Measurements from ENCODE around the gene SPEG. TPM values are rescaled to one million over a fixed set of nuclear protein-coding genes. Genes with fewer than 3 reads are reported as not detected.
A peak's percentile ranks its signal among the peaks of the same experiment; 100 is the strongest.

The SPEG gene
- total and polyA plus RNA-seq, 4 experiments from 2014 or later = 0.15 to 9.0 (median 4.5) TPM

DNA sequence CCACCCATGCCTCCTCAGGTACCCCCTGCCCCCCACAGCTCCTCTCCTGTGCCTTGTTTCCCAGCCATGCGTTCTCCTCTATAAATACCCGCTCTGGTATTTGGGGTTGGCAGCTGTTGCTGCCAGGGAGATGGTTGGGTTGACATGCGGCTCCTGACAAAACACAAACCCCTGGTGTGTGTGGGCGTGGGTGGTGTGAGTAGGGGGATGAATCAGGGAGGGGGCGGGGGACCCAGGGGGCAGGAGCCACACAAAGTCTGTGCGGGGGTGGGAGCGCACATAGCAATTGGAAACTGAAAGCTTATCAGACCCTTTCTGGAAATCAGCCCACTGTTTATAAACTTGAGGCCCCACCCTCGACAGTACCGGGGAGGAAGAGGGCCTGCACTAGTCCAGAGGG, 17.3 kb upstream of the SPEG start:
- H3K27me3 ChIP-seq (ENCODE audit: insufficient read depth, low read length) = no peaks in the 10 kb centered on the region
- POLR2A ChIA-PET (ENCODE audit: partially characterized antibody) = interaction anchor here (0.6 kb wide), 1 partner anchor 1158 kb away, joined by 3 read pairs; no protein-coding TSS in a partner anchor
- no peak overlapping the region for H3K27ac Mint-ChIP-seq
- H3K4me1 Mint-ChIP-seq = peaks cover 0 to 1% (median 0%) of the 10 kb centered on the region in 4 donors
- peaks cover 0 to 3% of the 10 kb centered on the region in 2 donors for H3K36me3 Mint-ChIP-seq
- H3K4me3 ChIP-seq (ENCODE audit: low read length in 2 of 2) = no peak overlapping the region
- no peaks in the 10 kb centered on the region for H3K36me3 ChIP-seq (ENCODE audit: insufficient read depth, low read length)
- H3K27ac ChIP-seq (ENCODE audit: low read depth, low read length) = no peak overlapping the region
- intact Hi-C loops (cut with micrococcal nuclease) = no loop called here
- no peaks in the 10 kb centered on the region for H3K9me3 ChIP-seq (ENCODE audit: control insufficient read depth in 1 of 2, low read length in 2 of 2)
- DNase-seq = no peak
- no peaks in the 10 kb centered on the region for H3K4me1 ChIP-seq (ENCODE audit: insufficient read depth, low read length)
- no peak overlapping the region for H3K4me3 Mint-ChIP-seq
- CTCF ChIA-PET (ENCODE audit: partially characterized antibody) = interaction anchor here (1.4 kb wide), 1 partner anchor 15 kb away, joined by 3 read pairs; no protein-coding TSS in a partner anchor
- peaks cover 0 to 9% (median 1%) of the 10 kb centered on the region in 8 donors for H3K9me3 Mint-ChIP-seq
- H3K27me3 Mint-ChIP-seq = peaks cover 20 to 41% of the 10 kb centered on the region in 2 donors

DNA sequence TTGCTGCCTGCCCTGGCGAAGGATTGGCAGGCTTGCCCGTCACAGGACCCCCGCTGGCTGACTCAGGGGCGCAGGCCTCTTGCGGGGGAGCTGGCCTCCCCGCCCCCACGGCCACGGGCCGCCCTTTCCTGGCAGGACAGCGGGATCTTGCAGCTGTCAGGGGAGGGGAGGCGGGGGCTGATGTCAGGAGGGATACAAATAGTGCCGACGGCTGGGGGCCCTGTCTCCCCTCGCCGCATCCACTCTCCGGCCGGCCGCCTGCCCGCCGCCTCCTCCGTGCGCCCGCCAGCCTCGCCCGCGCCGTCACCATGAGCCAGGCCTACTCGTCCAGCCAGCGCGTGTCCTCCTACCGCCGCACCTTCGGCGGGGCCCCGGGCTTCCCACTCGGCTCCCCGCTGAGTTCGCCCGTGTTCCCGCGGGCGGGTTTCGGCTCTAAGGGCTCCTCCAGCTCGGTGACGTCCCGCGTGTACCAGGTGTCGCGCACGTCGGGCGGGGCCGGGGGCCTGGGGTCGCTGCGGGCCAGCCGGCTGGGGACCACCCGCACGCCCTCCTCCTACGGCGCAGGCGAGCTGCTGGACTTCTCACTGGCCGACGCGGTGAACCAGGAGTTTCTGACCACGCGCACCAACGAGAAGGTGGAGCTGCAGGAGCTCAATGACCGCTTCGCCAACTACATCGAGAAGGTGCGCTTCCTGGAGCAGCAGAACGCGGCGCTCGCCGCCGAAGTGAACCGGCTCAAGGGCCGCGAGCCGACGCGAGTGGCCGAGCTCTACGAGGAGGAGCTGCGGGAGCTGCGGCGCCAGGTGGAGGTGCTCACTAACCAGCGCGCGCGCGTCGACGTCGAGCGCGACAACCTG, 16.3 kb upstream of the SPEG start, which contains the start of gene DES:
TSS of gene DES (plus strand) at position 223 of the 857 bp plus-strand sequence. CDS start at position 309, 86 bp downstream.
- H3K4me3 ChIP-seq (ENCODE audit: low read length in 2 of 2) = no peak within 1 kb of the TSS
- H3K36me3 ChIP-seq (ENCODE audit: insufficient read depth, low read length) = no peaks in the 10 kb centered on the region
- Mint-ChIP-seq H3K36me3 (peaks cover 0 to 3% of the 10 kb centered on the region in 2 donors), H3K4me3 (no peak within 1 kb of the TSS), H3K4me1 (peaks cover 0 to 1% (median 0%) of the 10 kb centered on the region in 4 donors), H3K27ac (no peak within 1 kb of the TSS), H3K9me3 (peaks cover 0 to 2% (median 0%) of the 10 kb centered on the region in 8 donors), H3K27me3 (peaks cover 22 to 38% of the 10 kb centered on the region in 2 donors)
- POLR2A ChIA-PET (ENCODE audit: partially characterized antibody) = no interaction called here
- CTCF ChIA-PET (ENCODE audit: partially characterized antibody) = no interaction called here
- DNase-seq = no peak
- H3K27ac ChIP-seq (ENCODE audit: low read depth, low read length) = no peak within 1 kb of the TSS
- no peaks in the 10 kb centered on the region for H3K9me3 ChIP-seq (ENCODE audit: control insufficient read depth in 1 of 2, low read length in 2 of 2)
- H3K27me3 ChIP-seq (ENCODE audit: insufficient read depth, low read length) = no peaks in the 10 kb centered on the region
- H3K4me1 ChIP-seq (ENCODE audit: insufficient read depth, low read length) = no peaks in the 10 kb centered on the region
- intact Hi-C loops (cut with micrococcal nuclease) = no loop called here

DNA sequence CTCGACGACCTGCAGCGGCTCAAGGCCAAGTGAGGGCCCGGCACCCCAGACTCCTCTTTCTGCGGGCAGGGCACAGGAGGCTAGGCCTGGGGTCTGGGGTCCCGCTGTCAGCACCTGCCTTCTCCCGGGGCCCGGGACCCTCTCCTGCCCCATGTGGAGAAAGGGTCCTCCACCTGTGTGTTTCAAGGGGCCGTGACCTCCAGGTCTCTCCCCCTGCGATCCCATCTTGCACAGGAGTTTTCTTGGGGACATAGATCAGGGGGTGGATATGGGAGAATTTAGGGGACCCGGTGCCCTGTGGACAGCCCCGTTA, 15.7 kb upstream of the SPEG start:
- intact Hi-C loops (cut with micrococcal nuclease) = no loop called here
- CTCF ChIA-PET (ENCODE audit: partially characterized antibody) = no interaction called here
- H3K27me3 Mint-ChIP-seq = peaks cover 18 to 36% of the 10 kb centered on the region in 2 donors

DNA sequence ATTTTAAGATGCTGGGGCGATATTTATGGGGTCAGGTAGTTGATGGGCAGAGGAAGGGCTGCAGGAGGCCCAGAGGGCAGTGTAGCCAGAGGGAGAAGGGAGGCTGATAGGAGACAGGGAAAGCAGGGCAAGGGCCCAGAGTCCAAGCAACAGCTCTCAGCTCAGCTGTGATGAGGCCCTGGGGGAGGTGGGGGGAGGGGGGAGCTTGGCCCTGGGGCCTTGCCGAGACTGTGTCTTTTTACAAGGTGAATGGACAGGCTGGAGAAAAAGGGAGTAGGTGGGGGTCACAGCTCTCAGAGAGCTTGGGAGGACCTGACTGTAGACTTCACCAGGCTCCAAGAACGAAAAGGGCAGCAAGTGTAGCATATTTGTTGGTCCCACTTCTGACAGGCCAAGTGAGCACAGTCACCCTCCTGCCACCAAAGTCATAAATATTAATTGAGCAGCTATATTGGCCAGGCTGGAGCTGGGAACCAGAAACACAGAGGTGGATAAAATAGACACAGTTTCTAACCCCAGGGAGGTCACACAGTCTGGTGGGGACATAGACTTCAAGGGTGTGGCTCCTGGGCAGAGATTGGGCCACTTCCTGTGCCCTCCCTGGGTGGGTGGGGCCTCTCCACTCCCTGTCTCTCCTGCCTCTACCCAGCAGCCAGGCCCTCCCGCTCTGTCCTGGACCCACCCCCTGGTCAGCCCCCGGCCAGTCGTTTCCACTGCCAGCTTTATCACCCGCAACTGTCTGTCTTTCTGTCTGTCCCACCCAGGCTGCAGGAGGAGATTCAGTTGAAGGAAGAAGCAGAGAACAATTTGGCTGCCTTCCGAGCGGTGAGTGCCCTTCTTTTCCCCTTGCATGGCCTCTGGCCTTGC, 15.1 kb upstream of the SPEG start:
- peaks cover 21 to 36% of the 10 kb centered on the region in 2 donors for H3K27me3 Mint-ChIP-seq
- peaks cover 0 to 3% of the 10 kb centered on the region in 2 donors for H3K36me3 Mint-ChIP-seq
- H3K9me3 ChIP-seq (ENCODE audit: control insufficient read depth in 1 of 2, low read length in 2 of 2) = no peaks in the 10 kb centered on the region
- no peak overlapping the region for H3K4me3 Mint-ChIP-seq
- no peaks in the 10 kb centered on the region for H3K27me3 ChIP-seq (ENCODE audit: insufficient read depth, low read length)
- no peaks in the 10 kb centered on the region for H3K36me3 ChIP-seq (ENCODE audit: insufficient read depth, low read length)
- intact Hi-C loops (cut with micrococcal nuclease) = no loop called here
- CTCF ChIA-PET (ENCODE audit: partially characterized antibody) = no interaction called here
- H3K4me1 Mint-ChIP-seq = peaks cover 0 to 1% (median 0%) of the 10 kb centered on the region in 4 donors
- no peak overlapping the region for H3K4me3 ChIP-seq (ENCODE audit: low read length in 2 of 2)
- POLR2A ChIA-PET (ENCODE audit: partially characterized antibody) = no interaction called here
- H3K9me3 Mint-ChIP-seq = peaks cover 0 to 1% (median 0%) of the 10 kb centered on the region in 8 donors
- no peaks in the 10 kb centered on the region for H3K4me1 ChIP-seq (ENCODE audit: insufficient read depth, low read length)
- no peak overlapping the region for H3K27ac ChIP-seq (ENCODE audit: low read depth, low read length)
- no peak for DNase-seq
- H3K27ac Mint-ChIP-seq = no peak overlapping the region

More for the DNA sequence above, 15.7 kb upstream of the SPEG start:
- Histone ChIP-seq H3K36me3 (ENCODE audit: insufficient read depth, low read length) (no peaks in the 10 kb centered on the region), H3K4me1 (ENCODE audit: insufficient read depth, low read length) (no peaks in the 10 kb centered on the region), H3K27me3 (ENCODE audit: insufficient read depth, low read length) (no peaks in the 10 kb centered on the region), H3K4me3 (ENCODE audit: low read length in 2 of 2) (no peak overlapping the region), H3K27ac (ENCODE audit: low read depth, low read length) (no peak overlapping the region), H3K9me3 (ENCODE audit: control insufficient read depth in 1 of 2, low read length in 2 of 2) (no peaks in the 10 kb centered on the region)
- DNase-seq = no peak
- Mint-ChIP-seq H3K36me3 (peaks cover 0 to 3% of the 10 kb centered on the region in 2 donors), H3K4me1 (peaks cover 0 to 1% (median 0%) of the 10 kb centered on the region in 4 donors), H3K27ac (no peak overlapping the region), H3K9me3 (peaks cover 0 to 2% (median 0%) of the 10 kb centered on the region in 8 donors), H3K4me3 (no peak overlapping the region)
- POLR2A ChIA-PET (ENCODE audit: partially characterized antibody) = no interaction called here

DNA sequence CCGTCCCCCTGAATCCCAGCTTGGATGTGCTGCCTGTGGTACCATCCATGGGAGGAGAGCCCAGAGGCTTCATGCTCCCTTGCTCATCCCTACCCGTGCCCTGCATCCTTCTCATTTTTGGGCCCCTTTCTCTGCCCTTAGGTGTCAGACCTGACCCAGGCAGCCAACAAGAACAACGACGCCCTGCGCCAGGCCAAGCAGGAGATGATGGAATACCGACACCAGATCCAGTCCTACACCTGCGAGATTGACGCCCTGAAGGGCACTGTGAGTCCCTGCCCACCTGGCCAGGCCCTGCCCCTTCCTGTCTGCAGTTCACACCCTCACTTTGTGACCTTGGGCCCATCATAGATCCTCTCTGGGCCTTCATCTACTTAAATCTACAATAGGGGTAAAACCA, 14.0 kb upstream of the SPEG start:
- peak overlapping the region in 1 of 7 donors; percentile 57 for H3K27ac Mint-ChIP-seq
- H3K4me3 Mint-ChIP-seq = no peak overlapping the region
- Histone ChIP-seq H3K4me3 (ENCODE audit: low read length in 2 of 2) (no peak overlapping the region), H3K27ac (ENCODE audit: low read depth, low read length) (no peak overlapping the region), H3K27me3 (ENCODE audit: insufficient read depth, low read length) (no peaks in the 10 kb centered on the region), H3K36me3 (ENCODE audit: insufficient read depth, low read length) (no peaks in the 10 kb centered on the region), H3K9me3 (ENCODE audit: control insufficient read depth in 1 of 2, low read length in 2 of 2) (no peaks in the 10 kb centered on the region), H3K4me1 (ENCODE audit: insufficient read depth, low read length) (no peaks in the 10 kb centered on the region)
- ChIA-PET POLR2A (ENCODE audit: partially characterized antibody) (no interaction called here), CTCF (ENCODE audit: partially characterized antibody) (no interaction called here)
- peaks cover 0 to 3% of the 10 kb centered on the region in 2 donors for H3K36me3 Mint-ChIP-seq
- peaks cover 26 to 34% of the 10 kb centered on the region in 2 donors for H3K27me3 Mint-ChIP-seq
- intact Hi-C loops (cut with micrococcal nuclease) = no loop called here
- H3K4me1 Mint-ChIP-seq = no peaks in the 10 kb centered on the region
- peaks cover 0 to 1% (median 0%) of the 10 kb centered on the region in 8 donors for H3K9me3 Mint-ChIP-seq
- DNase-seq = no peak

DNA sequence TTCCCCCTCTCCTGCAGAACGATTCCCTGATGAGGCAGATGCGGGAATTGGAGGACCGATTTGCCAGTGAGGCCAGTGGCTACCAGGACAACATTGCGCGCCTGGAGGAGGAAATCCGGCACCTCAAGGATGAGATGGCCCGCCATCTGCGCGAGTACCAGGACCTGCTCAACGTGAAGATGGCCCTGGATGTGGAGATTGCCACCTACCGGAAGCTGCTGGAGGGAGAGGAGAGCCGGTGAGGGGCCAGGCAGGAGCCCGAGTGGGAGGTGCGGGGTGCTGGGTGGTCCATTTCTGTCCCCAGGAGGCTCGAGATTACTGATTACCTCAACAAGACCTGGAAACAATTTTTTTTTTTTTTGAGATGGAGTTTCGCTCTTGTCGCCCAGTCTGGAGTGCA, 13.3 kb upstream of the SPEG start:
- H3K4me1 Mint-ChIP-seq = no peaks in the 10 kb centered on the region
- no peak for DNase-seq

More for the DNA sequence above, 13.3 kb upstream of the SPEG start:
- no peak overlapping the region for H3K27ac ChIP-seq (ENCODE audit: low read depth, low read length)
- H3K36me3 ChIP-seq (ENCODE audit: insufficient read depth, low read length) = no peaks in the 10 kb centered on the region
- POLR2A ChIA-PET (ENCODE audit: partially characterized antibody) = no interaction called here
- H3K4me3 Mint-ChIP-seq = no peak overlapping the region
- H3K36me3 Mint-ChIP-seq = peaks cover 0 to 3% of the 10 kb centered on the region in 2 donors
- no peaks in the 10 kb centered on the region for H3K4me1 ChIP-seq (ENCODE audit: insufficient read depth, low read length)
- H3K27me3 Mint-ChIP-seq = peaks cover 26 to 30% of the 10 kb centered on the region in 2 donors
- CTCF ChIA-PET (ENCODE audit: partially characterized antibody) = no interaction called here
- H3K9me3 ChIP-seq (ENCODE audit: control insufficient read depth in 1 of 2, low read length in 2 of 2) = no peaks in the 10 kb centered on the region
- H3K27me3 ChIP-seq (ENCODE audit: insufficient read depth, low read length) = no peaks in the 10 kb centered on the region
- H3K4me3 ChIP-seq (ENCODE audit: low read length in 2 of 2) = no peak overlapping the region
- intact Hi-C loops (cut with micrococcal nuclease) = no loop called here
- no peak overlapping the region for H3K27ac Mint-ChIP-seq
- H3K9me3 Mint-ChIP-seq = peaks cover 0 to 1% (median 0%) of the 10 kb centered on the region in 8 donors
